GM18907 (cell line): Measurements from ENCODE around the gene AIMP1.
"Not testable (repeated sequence)": the region's sequence is repeated elsewhere in the genome, so short reads cannot be mapped to it uniquely, and the experiment has no call there.

Experiments
- ATAC-seq: cut with Tn5 transposase; IDR thresholded peaks from one replicate; pipeline ENCODE4 v1.9.1; 2021; ENCODE audit warnings: mild to moderate bottlenecking, moderate library complexity; ENCODE audit not compliant: unreplicated experiment

Gene AIMP1

GRCh38 chr4:106344647-106344970, 28.3 kb downstream of the AIMP1 start:
- ATAC-seq = no peak

- ATAC-seq = no peak
Measured at GRCh38 chr4:106347167-106347566, 30.8 kb downstream of the AIMP1 start.

GRCh38 chr4:106351016-106351415, 34.7 kb downstream of the AIMP1 start:
- no peak for ATAC-seq

GRCh38 chr4:106353786-106354185, 37.4 kb downstream of the AIMP1 start:
- no peak for ATAC-seq

GRCh38 chr4:106355193-106355592, 38.8 kb downstream of the AIMP1 start:
- ATAC-seq = no peak

- no peak for ATAC-seq
Measured at GRCh38 chr4:106358899-106359298, 42.5 kb downstream of the AIMP1 start.

GRCh38 chr4:106362086-106362825, 45.9 kb downstream of the AIMP1 start:
- ATAC-seq = no peak

GRCh38 chr4:106364282-106364681, 47.9 kb downstream of the AIMP1 start:
- no peak for ATAC-seq

- no peak for ATAC-seq
Measured at GRCh38 chr4:106365613-106366012, 49.3 kb downstream of the AIMP1 start.

- no peak for ATAC-seq
Measured at GRCh38 chr4:106366026-106366425, 49.7 kb downstream of the AIMP1 start.

- no peak for ATAC-seq
Measured at GRCh38 chr4:106367072-106367471, 50.7 kb downstream of the AIMP1 start.

- no peak for ATAC-seq
Measured at GRCh38 chr4:106368678-106369077, 52.3 kb downstream of the AIMP1 start, which contains the start of gene GIMD1. TSS of gene GIMD1 (minus strand) at chr4:106368778. CDS start at chr4:106367435, 1,343 bp downstream.

- ATAC-seq = peak; percentile 75
Measured at GRCh38 chr4:106369456-106370060, 53.2 kb downstream of the AIMP1 start.

GRCh38 chr4:106370214-106370613, 53.9 kb downstream of the AIMP1 start:
- no peak for ATAC-seq

GRCh38 chr4:106371161-106371560, 54.8 kb downstream of the AIMP1 start:
- ATAC-seq = no peak

- ATAC-seq = no peak
Measured at GRCh38 chr4:106373026-106373425, 56.7 kb downstream of the AIMP1 start.

GRCh38 chr4:106380179-106380578, 63.8 kb downstream of the AIMP1 start:
- ATAC-seq = no peak

- no peak for ATAC-seq
Measured at GRCh38 chr4:106384878-106385277, 68.5 kb downstream of the AIMP1 start.

GRCh38 chr4:106385853-106386393, 69.6 kb downstream of the AIMP1 start:
- ATAC-seq = no peak

GRCh38 chr4:106395582-106395981, 79.2 kb downstream of the AIMP1 start:
- ATAC-seq = no peak

GRCh38 chr4:106398898-106399297, 82.5 kb downstream of the AIMP1 start:
- ATAC-seq = not testable (repeated sequence)
